ENCODE data around the gene TRAF3IP1.

- TF ChIP-seq CTCF (IDR thresholded peaks at IDR 0.05) (peak; percentile 34 to 85 (median 78)), POLR2A (IDR thresholded peaks at IDR 0.05) (no peak)
These were observed 50.6 kb downstream of the TRAF3IP1 start for GRCh38 chr2:238370823-238371372.
